Lower lobe of right lung (tissue), 2 donors: ENCODE data around the gene IGBP1. TPM values are rescaled to one million over a fixed set of nuclear protein-coding genes. Genes with fewer than 3 reads are reported as not detected.
A peak's percentile ranks its signal among the peaks of the same experiment; 100 is the strongest.
"Not testable (repeated sequence)": the region's sequence is repeated elsewhere in the genome, so short reads cannot be mapped to it uniquely, and the experiment has no call there.

Source experiments
- ATAC-seq, 2 donors: fragments of 200-7000 bp; cut with Tn5 transposase; one replicate each; pipeline ENCODE4 v1.9.1; 2020 to 2022; ENCODE audit warnings: mild to moderate bottlenecking in 2 of 2, moderate library complexity in 2 of 2
- DNase-seq: peaks from one replicate; pipeline ENCODE4 v3.0.0-alpha.2; 2020
- H3K27ac ChIP-seq: fragments of 200-600 bp; one replicate; pipeline ENCODE4 v1.8.0; 2022
- H3K27me3 ChIP-seq: fragments of 200-600 bp; one replicate; pipeline ENCODE4 v1.8.0; 2022; ENCODE audit warnings: low read depth
- H3K36me3 ChIP-seq: fragments of 200-600 bp; one replicate; pipeline ENCODE4 v1.8.0; 2022; ENCODE audit warnings: mild to moderate bottlenecking
- H3K4me1 ChIP-seq: fragments of 200-600 bp; one replicate; pipeline ENCODE4 v1.8.0; 2022
- H3K4me3 ChIP-seq: fragments of 200-600 bp; one replicate; pipeline ENCODE4 v1.8.0; 2022; ENCODE audit warnings: mild to moderate bottlenecking
- H3K9me3 ChIP-seq: fragments of 200-600 bp; one replicate; pipeline ENCODE4 v1.8.0; 2022
- CTCF ChIP-seq: fragments of 200-600 bp; IDR thresholded peaks from one replicate; pipeline ENCODE4 v1.8.0; 2022; ENCODE audit warnings: antibody characterized with exemption, mild to moderate bottlenecking
- intact Hi-C: fragments of 100-400 bp; cut with DNase I; formaldehyde crosslinking; loops from one replicate; pipeline ENCODE4 v1.11.0; 2022
- total RNA-seq: library from RNA; stranded (reverse); fragmentation: NEBNext Ultra II Directional; extraction: Animal tissue kit (Norgen Biotek cat#: 25700); gene quantifications from one replicate; pipeline ENCODE4 v1.2.1, GENCODE V29; 2021
- donor health status: DM: no; HTN: yes; CAD: no; lungs with severe emphysema.

The IGBP1 gene
- total RNA-seq, 1 donor from 2014 or later, result 60.1 TPM

- TF ChIP-seq CTCF, result no peak
- H3K27me3 ChIP-seq, result no peaks in the 10 kb centered on the region
- intact Hi-C loops, result no loop called here
- no peaks in the 10 kb centered on the region for H3K9me3 ChIP-seq
- H3K4me3 ChIP-seq, result no peak overlapping the region
- peaks cover 6% of the 10 kb centered on the region for H3K4me1 ChIP-seq
- no peaks in the 10 kb centered on the region for H3K36me3 ChIP-seq
- DNase-seq (no peak), ATAC-seq (no peak)
- no peak overlapping the region for H3K27ac ChIP-seq
Observed at GRCh38 chrX:70092247-70092646, 41.0 kb upstream of the IGBP1 start.

GRCh38 chrX:70096052-70096451 is 37.2 kb upstream of the IGBP1 start:
- H3K9me3 ChIP-seq, result no peaks in the 10 kb centered on the region
- no peak overlapping the region for H3K27ac ChIP-seq
- H3K27me3 ChIP-seq, result no peaks in the 10 kb centered on the region
- H3K4me1 ChIP-seq, result no peaks in the 10 kb centered on the region
- no peak overlapping the region for H3K4me3 ChIP-seq
- intact Hi-C loops, result no loop called here
- DNase-seq (no peak), ATAC-seq (peak in 1 of 2 donors; percentile 33)
- TF ChIP-seq CTCF, result no peak
- no peaks in the 10 kb centered on the region for H3K36me3 ChIP-seq

GRCh38 chrX:70105229-70105628 is 28.0 kb upstream of the IGBP1 start:
- H3K36me3 ChIP-seq, result no peaks in the 10 kb centered on the region
- no peaks in the 10 kb centered on the region for H3K9me3 ChIP-seq
- H3K27me3 ChIP-seq, result no peaks in the 10 kb centered on the region
- no peak for TF ChIP-seq CTCF
- intact Hi-C loops, result no loop called here
- H3K4me3 ChIP-seq, result no peak overlapping the region
- H3K27ac ChIP-seq, result no peak overlapping the region
- DNase-seq, result no peak
- no peak for ATAC-seq
- no peaks in the 10 kb centered on the region for H3K4me1 ChIP-seq

- H3K4me1 ChIP-seq, ATAC-seq, H3K4me3 ChIP-seq, H3K27me3 ChIP-seq, H3K36me3 ChIP-seq, intact Hi-C loops, DNase-seq, H3K9me3 ChIP-seq, H3K27ac ChIP-seq: not testable (repeated sequence)
Observed at GRCh38 chrX:70111436-70112026, 21.7 kb upstream of the IGBP1 start.

GRCh38 chrX:70117738-70118137 is 15.5 kb upstream of the IGBP1 start:
- Histone ChIP-seq H3K36me3 (no peaks in the 10 kb centered on the region), H3K27ac (no peak overlapping the region), H3K4me1 (no peaks in the 10 kb centered on the region), H3K9me3 (no peaks in the 10 kb centered on the region), H3K27me3 (no peaks in the 10 kb centered on the region), H3K4me3 (no peak overlapping the region)
- ATAC-seq (no peak), DNase-seq (no peak)
- intact Hi-C loops, result no loop called here
- TF ChIP-seq CTCF, result no peak

- ATAC-seq, H3K9me3 ChIP-seq, intact Hi-C loops, DNase-seq, H3K27me3 ChIP-seq, H3K36me3 ChIP-seq, H3K4me1 ChIP-seq, H3K27ac ChIP-seq, H3K4me3 ChIP-seq: not testable (repeated sequence)
Observed at GRCh38 chrX:70123014-70123413, 10.2 kb upstream of the IGBP1 start.

GRCh38 chrX:70124678-70125077 is 8.6 kb upstream of the IGBP1 start:
- intact Hi-C loops, result no loop called here
- Histone ChIP-seq H3K27ac (no peak overlapping the region), H3K36me3 (no peaks in the 10 kb centered on the region), H3K27me3 (no peaks in the 10 kb centered on the region), H3K4me3 (no peak overlapping the region), H3K4me1 (no peaks in the 10 kb centered on the region), H3K9me3 (no peaks in the 10 kb centered on the region)
- ATAC-seq (no peak), DNase-seq (no peak)
- no peak for TF ChIP-seq CTCF
